Thyroid gland (tissue), 4 donors: ENCODE measurements around the gene ABR.

Experiments used
- CTCF ChIP-seq, 6 experiments: fragments of 200-600 bp in 3 of 6; fragments of 450-650 bp in 3 of 6; sonication (generic) in 3 of 6; IDR thresholded peaks; one replicate each; pipeline ENCODE4 v1.5.1; 2016 to 2019; ENCODE audit warnings: antibody characterized with exemption in 6 of 6, mild to moderate bottlenecking in 2 of 6, inconsistent platforms in 1 of 6, moderate library complexity in 1 of 6
- POLR2A ChIP-seq, 2 donors: fragments of 450-650 bp; IDR thresholded peaks; one replicate each; pipeline ENCODE4 v1.6.1; 2017; ENCODE audit warnings: antibody characterized with exemption in 2 of 2, mild to moderate bottlenecking in 2 of 2, moderate library complexity in 1 of 2

- TF ChIP-seq CTCF (IDR thresholded peaks at IDR 0.05) (no peak), POLR2A (IDR thresholded peaks at IDR 0.05) (no peak)
Measured at GRCh38 chr17:968812-969730, 210.7 kb downstream of the ABR start.
